Body of pancreas (tissue), 4 donors: ENCODE measurements around the gene HECTD3.

ENCODE experiments used
- CTCF ChIP-seq, 7 experiments: fragments of 450-650 bp in 4 of 7; fragments of 200-600 bp in 3 of 7; sonication (generic) in 3 of 7; IDR thresholded peaks; one replicate each; pipeline ENCODE4 v1.5.1; 2016 to 2019; ENCODE audit warnings: antibody characterized with exemption in 7 of 7
- POLR2A ChIP-seq, 3 donors: fragments of 450-650 bp; IDR thresholded peaks; one replicate each; pipeline ENCODE4 v1.6.1; 2016; ENCODE audit warnings: antibody characterized with exemption in 3 of 3, mild to moderate bottlenecking in 2 of 3

DNA sequence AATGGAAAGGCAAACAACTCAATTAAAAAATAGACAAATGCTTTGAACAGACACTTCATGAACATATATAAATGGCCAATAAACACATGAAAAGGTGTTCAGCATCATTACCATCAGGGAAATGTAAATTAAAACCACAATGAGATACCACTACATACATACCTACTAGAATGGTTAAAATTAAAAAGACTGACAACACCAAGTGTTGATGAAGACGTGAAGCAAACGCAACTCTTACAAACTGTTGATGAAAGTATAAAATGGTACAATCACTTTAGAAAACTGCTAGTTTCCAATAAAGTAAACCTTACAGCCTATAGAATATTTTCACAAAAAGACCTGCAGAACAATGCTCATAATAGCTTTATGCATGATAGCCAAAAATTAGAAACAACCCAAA is 34.9 kb downstream of the HECTD3 start:
- TF ChIP-seq CTCF (IDR thresholded peaks at IDR 0.05): no peak
- no peak for TF ChIP-seq POLR2A (IDR thresholded peaks at IDR 0.05)
